Astrocyte of the spinal cord (primary cell): ENCODE measurements around the gene DENND1A.

Source experiments
- DNase-seq: peaks from one replicate; pipeline ENCODE4 v3.0.0; 2011; ENCODE audit warnings: low read depth, low spot score
- H3K4me3 ChIP-seq: 2 replicates; pipeline ENCODE4 v1.5.1; 2011; ENCODE audit warnings: low read depth, mild to moderate bottlenecking, low read length, moderate library complexity
- in situ Hi-C: cut with HindIII; loops from 2 replicates; pipeline ENCODE4 v1.10.0; 2017; ENCODE audit warnings: low sequenced_read_pairs
- TF ChIP-seq, protein P1 (sequence below): IDR thresholded peaks from 2 replicates; pipeline ENCODE4 v1.5.1; 2012; ENCODE audit warnings: low read depth, mild to moderate bottlenecking, low read length, inconsistent platforms

The DENND1A gene

GRCh38 chr9:123753669-123754258, 176.2 kb downstream of the DENND1A start:
- in situ Hi-C loops: no loop called here
- TF ChIP-seq, protein P1, sequence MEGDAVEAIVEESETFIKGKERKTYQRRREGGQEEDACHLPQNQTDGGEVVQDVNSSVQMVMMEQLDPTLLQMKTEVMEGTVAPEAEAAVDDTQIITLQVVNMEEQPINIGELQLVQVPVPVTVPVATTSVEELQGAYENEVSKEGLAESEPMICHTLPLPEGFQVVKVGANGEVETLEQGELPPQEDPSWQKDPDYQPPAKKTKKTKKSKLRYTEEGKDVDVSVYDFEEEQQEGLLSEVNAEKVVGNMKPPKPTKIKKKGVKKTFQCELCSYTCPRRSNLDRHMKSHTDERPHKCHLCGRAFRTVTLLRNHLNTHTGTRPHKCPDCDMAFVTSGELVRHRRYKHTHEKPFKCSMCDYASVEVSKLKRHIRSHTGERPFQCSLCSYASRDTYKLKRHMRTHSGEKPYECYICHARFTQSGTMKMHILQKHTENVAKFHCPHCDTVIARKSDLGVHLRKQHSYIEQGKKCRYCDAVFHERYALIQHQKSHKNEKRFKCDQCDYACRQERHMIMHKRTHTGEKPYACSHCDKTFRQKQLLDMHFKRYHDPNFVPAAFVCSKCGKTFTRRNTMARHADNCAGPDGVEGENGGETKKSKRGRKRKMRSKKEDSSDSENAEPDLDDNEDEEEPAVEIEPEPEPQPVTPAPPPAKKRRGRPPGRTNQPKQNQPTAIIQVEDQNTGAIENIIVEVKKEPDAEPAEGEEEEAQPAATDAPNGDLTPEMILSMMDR: no peak
- no peak overlapping the region for H3K4me3 ChIP-seq
- no peak for DNase-seq

DNA sequence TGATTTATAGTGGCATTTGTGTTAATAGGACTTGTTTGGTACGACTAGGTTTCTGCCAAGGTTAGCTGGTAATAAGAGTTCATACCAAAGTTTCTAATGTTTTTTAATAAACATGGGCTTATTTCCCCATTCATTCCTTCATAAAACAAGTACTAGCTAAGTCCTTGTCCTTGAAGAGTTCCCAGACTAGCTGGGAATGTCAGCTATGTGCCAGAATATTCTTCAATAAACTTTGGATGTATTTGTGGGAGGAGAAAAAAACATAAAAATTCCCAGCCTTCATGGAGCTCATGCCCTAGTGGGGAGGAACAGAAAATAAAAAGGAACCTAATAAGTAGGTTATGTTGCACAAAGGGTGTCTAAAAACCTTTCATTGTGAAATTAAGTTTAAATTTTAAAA, 176.9 kb downstream of the DENND1A start:
- TF ChIP-seq, protein P1: no peak
- in situ Hi-C loops: no loop called here
- DNase-seq: no peak
- no peak overlapping the region for H3K4me3 ChIP-seq

DNA sequence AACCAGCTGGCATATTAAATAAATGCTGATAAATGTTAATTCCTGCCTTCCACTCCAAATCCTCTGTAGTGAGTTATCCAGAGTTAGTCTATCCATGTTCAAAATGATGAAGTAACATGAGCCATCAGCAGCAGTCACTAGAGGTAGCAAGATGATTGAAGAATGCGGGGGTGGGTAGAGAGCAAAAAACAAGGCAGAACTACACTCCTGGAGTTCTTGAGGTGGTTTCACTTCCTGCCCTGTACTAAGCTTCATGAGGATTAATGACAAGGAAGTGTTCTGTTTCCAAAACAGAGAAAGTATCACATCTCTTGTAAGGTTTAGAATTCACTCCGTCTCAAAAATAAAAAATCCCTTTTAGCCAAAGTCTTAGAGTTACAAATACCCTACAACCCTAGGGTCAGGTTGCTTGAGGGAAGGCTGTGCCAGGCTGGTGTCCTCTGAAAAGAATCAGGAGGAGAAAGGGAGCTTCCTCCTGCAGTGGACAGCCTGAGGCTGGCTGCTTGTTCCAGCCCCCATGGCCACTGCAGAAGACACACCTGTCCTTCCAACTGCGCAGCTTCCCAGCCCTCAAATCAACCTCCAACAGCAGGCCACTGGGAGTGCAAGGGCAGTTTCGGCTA, 180.2 kb downstream of the DENND1A start:
- DNase-seq: no peak
- in situ Hi-C loops: no loop called here
- TF ChIP-seq, protein P1: no peak
- no peak overlapping the region for H3K4me3 ChIP-seq

GRCh38 chr9:123746765-123747164, 183.2 kb downstream of the DENND1A start:
- no peak overlapping the region for H3K4me3 ChIP-seq
- in situ Hi-C loops: no loop called here
- TF ChIP-seq, protein P1: no peak
- no peak for DNase-seq

- TF ChIP-seq, protein P1: no peak
- no peak overlapping the region for H3K4me3 ChIP-seq
- in situ Hi-C loops: no loop called here
- DNase-seq: no peak
Observed at GRCh38 chr9:123745933-123746332, 184.0 kb downstream of the DENND1A start.

DNA sequence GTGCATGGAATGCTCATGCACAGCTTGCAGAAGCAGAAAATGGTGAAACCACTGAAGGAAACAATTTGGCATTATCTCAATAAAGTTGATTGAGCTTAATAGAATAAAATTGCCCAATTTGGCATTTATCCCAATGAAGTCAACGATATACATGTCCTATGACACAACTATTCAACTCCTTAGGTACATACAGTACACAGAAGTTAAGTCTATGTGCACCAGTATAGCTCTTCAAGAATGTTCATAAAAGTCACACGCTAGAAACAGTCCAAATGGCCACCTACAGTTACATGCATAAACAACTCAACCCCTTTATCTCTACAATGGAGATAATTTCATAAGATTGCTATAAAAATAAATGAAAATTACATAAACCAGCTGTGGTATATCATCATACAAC, 184.5 kb downstream of the DENND1A start:
- in situ Hi-C loops: no loop called here
- TF ChIP-seq, protein P1: no peak

More for the DNA sequence above, 184.5 kb downstream of the DENND1A start:
- H3K4me3 ChIP-seq: no peak overlapping the region
- DNase-seq: no peak
